ENCODE results near the gene ENTPD8.
A peak's percentile ranks its signal among the peaks of the same experiment; 100 is the strongest.

The ENTPD8 gene

DNA sequence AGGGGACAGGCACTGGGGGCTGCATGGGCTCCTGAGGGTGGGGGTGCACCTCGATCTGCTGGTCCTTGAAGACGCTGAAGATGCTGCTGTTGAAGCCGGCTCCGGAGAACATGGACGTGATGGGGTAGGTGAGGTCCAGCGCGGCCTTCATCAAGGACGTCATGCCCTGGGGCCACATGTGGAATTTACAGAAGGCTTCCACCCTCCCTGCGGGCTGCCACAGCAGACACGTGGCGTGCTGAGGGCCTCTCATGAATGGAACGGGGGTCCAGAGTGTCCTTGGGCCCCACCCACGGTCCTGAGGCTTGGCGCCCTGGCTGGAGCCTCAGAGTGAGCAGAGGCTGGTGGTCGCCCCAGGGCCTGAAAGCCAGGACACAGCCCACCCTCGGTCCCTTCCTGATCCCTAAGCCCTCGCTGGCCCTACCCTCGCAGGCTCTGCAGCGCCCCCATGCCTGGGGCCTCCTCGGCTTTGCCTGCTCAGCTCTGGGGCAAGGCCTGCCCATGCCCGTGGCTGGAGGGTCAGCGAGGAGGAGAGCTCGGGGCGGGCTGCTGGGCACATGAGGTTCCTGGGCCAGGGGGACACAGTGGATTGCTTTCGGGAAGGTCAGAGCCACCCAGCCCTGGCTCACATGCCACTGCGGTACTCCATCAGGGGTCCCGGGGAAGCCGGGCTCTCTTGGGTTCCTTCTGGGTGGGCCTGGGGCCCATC lies 23.3 kb upstream of the ENTPD8 start:
- H3K4me3 ChIP-seq (ENCODE audit: low read depth, low read length), result no peak overlapping the region
- DNase-seq (ENCODE audit: low read depth), result no peak
- TF ChIP-seq, protein P1, sequence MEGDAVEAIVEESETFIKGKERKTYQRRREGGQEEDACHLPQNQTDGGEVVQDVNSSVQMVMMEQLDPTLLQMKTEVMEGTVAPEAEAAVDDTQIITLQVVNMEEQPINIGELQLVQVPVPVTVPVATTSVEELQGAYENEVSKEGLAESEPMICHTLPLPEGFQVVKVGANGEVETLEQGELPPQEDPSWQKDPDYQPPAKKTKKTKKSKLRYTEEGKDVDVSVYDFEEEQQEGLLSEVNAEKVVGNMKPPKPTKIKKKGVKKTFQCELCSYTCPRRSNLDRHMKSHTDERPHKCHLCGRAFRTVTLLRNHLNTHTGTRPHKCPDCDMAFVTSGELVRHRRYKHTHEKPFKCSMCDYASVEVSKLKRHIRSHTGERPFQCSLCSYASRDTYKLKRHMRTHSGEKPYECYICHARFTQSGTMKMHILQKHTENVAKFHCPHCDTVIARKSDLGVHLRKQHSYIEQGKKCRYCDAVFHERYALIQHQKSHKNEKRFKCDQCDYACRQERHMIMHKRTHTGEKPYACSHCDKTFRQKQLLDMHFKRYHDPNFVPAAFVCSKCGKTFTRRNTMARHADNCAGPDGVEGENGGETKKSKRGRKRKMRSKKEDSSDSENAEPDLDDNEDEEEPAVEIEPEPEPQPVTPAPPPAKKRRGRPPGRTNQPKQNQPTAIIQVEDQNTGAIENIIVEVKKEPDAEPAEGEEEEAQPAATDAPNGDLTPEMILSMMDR (conservative IDR thresholded peaks at IDR 0.05; ENCODE audit: low read depth, low read length), result no peak

DNA sequence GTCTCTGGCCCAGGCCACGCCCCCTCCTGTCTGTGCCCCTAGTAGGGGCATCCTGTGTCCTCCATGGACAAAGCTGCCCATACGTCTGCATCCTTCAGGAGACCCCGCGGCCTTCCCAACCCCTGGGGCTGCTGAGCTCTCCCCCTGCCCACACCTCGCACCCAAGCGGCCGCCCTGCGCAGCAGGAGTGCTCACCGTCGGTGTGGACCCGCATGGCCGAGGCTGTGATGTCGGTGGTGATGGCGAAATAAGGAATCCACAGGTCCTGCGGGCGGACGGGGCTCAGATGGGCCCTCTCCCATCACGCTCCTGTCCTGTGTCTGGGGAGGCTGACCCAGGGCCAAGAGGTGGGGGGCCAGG lies 22.8 kb upstream of the ENTPD8 start:
- TF ChIP-seq, protein P1 (conservative IDR thresholded peaks at IDR 0.05; ENCODE audit: low read depth, low read length), result no peak
- DNase-seq (ENCODE audit: low read depth), result no peak
- no peak overlapping the region for H3K4me3 ChIP-seq (ENCODE audit: low read depth, low read length)

DNA sequence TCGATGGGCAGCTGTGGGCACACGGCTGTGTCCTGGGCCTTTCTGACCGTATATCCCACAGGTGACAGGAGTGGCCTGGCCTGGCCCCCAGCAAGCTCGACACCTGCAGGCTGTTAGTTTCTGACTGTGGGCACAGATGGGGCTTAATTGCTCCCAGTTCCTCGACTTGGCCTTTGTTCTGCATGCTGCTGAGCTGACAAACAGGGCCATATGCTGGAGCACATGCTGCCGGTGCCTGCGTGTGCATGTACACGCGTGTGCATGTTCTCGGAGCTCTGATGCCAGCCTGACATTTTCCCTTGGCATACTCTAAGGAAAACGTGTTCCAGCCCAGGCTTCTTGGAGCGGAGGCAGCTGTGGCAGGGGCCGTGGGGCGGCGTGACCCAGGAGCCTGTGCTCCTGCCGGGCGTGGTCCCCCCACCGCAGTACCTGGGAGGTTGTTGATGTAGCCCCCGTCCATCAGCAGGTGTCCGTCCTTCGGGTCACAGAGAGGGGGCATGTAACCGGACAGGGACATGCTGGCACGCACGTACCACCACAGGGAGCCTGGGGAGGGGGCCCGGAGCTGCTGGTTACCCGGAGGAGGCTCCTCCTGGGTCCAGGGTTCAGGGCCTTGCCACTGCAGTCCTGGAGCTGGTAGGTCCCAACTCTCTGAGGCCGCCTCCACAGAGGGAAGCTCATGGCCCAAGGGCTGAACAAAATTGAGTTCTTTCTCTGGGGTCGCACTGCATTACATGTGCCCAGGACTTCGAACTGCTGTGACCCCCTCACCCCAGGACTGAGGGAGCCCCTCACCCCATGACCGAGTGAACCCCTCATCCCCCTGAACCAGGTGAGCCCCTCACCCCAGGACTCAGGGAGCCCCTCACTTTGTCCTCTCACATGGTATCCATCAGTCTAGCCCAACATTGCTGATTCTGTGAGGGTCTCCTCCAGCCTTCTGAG lies 22.1 kb upstream of the ENTPD8 start:
- TF ChIP-seq, protein P1 (conservative IDR thresholded peaks at IDR 0.05; ENCODE audit: low read depth, low read length), result no peak
- DNase-seq (ENCODE audit: low read depth), result no peak
- H3K4me3 ChIP-seq (ENCODE audit: low read depth, low read length), result no peak overlapping the region

DNA sequence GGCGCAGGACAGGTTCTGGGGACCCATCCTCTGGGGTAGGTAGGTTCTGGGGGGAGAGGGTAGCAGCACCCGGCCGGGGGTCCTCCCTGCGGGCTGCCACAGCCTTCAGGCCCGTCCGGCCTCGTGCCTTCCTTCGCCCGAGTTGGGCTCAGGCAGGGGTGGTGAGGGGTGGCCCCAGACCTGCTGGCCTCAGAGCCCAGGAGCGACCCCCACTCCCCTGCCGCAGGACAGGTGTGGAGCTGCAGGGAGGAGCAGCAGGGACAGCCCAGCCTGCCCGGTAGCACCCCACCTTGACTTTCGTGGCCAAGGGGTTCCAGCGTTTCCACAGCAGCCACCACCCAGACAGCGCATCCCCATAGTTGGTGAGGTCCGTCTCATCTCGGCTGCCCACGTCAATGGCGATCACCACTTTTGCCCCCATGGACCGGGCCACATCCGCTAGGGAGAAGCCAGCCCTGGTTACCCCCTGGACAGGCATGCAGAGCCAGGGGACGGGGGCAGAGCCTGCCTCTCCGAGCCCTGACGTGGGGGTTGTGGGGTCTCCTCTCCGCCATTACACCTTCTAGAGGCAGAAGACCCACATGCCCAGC lies 21.3 kb upstream of the ENTPD8 start:
- H3K4me3 ChIP-seq (ENCODE audit: low read depth, low read length), result no peak overlapping the region
- DNase-seq (ENCODE audit: low read depth), result no peak
- TF ChIP-seq, protein P1 (conservative IDR thresholded peaks at IDR 0.05; ENCODE audit: low read depth, low read length), result no peak

DNA sequence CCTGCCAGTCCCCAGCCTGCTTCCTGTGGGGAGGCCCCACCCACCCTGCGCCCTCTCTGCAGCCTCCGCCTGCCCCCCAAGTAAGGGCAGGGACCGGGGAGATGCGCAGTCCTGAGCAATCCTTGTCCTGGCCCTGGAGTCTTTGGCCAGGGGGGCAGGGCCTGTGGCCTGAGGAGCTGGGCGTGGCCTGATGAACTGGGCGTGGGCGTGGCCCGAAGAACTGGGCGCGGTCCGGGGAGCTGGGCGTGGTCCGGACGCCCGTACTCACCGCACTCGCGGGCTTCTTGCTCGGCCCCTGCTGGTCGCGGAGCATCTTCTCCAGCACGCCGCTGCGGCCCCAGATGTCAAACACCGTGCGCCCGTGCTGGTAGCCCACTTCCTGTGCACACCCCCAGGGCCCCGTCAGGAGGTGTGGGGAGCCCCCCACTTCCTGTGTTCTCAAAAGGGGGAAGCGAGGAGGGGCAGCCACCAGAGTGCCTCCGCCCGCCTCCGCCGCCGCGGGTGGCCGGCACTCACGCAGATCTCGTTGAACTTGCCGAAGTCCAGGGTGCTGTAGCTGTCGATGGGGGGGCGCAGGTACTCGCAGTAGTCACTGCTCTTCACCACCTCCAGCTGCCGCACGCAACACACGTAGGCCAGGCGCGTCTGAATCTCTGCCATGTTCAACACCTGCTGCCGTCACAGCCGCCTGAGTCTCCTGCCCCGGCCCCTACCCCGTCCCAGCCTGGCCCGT lies 20.7 kb upstream of the ENTPD8 start:
- no peak overlapping the region for H3K4me3 ChIP-seq (ENCODE audit: low read depth, low read length)
- TF ChIP-seq, protein P1 (conservative IDR thresholded peaks at IDR 0.05; ENCODE audit: low read depth, low read length), result peak; percentile 26
- DNase-seq (ENCODE audit: low read depth), result peak; percentile 71

DNA sequence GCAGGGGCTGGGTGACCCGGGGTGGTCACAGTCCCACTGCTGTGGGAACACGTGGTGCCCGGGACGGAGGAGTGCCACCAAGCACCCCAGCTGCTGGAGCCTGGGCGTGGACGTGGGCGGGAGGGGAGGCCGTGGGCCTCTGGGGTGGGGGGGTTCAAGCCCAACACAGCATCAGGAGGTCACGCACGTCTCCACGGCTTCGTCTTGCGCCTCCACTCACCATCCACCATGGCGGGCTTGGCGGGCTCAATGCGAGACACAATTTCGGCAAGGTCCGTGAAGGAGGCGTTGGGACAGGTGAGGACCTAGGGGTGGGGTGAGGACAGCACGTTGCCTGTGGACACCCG lies 20.1 kb upstream of the ENTPD8 start:
- no peak overlapping the region for H3K4me3 ChIP-seq (ENCODE audit: low read depth, low read length)
- no peak for DNase-seq (ENCODE audit: low read depth)
- TF ChIP-seq, protein P1 (conservative IDR thresholded peaks at IDR 0.05; ENCODE audit: low read depth, low read length), result no peak
